GM19351 (cell line): ENCODE measurements around the gene PYCARD.
"Not testable (repeated sequence)": the region's sequence is repeated elsewhere in the genome, so short reads cannot be mapped to it uniquely, and the experiment has no call there.

Experiments
- ATAC-seq: cut with Tn5 transposase; IDR thresholded peaks from one replicate; pipeline ENCODE4 v1.9.1; 2021; ENCODE audit warnings: mild to moderate bottlenecking, moderate library complexity; ENCODE audit not compliant: unreplicated experiment

Gene PYCARD

GRCh38 chr16:31191697-31192428 is 10.7 kb downstream of the PYCARD start:
- ATAC-seq: no peak

DNA sequence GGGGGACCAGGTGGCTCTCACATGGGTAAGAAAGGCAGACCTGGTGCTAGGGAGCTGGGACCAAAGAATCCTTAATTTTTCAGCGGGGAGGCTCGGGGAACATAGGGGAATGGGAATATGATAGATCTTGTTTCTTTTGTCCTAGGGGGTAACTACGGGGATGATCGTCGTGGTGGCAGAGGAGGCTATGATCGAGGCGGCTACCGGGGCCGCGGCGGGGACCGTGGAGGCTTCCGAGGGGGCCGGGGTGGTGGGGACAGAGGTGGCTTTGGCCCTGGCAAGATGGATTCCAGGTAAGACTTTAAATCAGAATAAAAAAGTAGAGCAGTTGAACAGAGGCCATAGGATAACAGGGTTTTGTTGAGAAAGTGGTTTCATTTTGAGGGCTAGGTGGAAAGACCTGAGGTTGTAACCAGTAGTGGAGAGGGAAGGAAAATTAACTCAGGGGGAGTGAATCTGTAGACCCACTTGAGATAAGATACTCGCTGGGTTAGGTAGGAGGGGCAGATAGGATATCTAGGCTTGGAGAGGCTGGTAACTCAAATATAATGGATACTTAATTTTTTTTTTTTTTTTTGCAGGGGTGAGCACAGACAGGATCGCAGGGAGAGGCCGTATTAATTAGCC is 11.6 kb downstream of the PYCARD start:
- no peak for ATAC-seq

DNA sequence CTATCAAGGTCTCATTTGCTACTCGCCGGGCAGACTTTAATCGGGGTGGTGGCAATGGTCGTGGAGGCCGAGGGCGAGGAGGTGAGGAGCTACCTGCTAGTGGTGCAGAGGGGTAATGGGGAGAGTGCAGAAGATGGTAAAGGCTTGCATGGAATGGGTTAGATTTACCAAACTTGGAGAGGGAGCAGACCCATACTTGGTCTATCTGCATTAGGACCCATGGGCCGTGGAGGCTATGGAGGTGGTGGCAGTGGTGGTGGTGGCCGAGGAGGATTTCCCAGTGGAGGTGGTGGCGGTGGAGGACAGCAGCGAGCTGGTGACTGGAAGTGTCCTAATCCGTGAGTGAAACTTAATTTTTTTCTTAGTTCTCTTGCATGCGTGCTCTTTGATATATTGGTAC is 12.5 kb downstream of the PYCARD start:
- ATAC-seq: no peak

- no peak for ATAC-seq
Observed at GRCh38 chr16:31189412-31189778, 13.2 kb downstream of the PYCARD start.

DNA sequence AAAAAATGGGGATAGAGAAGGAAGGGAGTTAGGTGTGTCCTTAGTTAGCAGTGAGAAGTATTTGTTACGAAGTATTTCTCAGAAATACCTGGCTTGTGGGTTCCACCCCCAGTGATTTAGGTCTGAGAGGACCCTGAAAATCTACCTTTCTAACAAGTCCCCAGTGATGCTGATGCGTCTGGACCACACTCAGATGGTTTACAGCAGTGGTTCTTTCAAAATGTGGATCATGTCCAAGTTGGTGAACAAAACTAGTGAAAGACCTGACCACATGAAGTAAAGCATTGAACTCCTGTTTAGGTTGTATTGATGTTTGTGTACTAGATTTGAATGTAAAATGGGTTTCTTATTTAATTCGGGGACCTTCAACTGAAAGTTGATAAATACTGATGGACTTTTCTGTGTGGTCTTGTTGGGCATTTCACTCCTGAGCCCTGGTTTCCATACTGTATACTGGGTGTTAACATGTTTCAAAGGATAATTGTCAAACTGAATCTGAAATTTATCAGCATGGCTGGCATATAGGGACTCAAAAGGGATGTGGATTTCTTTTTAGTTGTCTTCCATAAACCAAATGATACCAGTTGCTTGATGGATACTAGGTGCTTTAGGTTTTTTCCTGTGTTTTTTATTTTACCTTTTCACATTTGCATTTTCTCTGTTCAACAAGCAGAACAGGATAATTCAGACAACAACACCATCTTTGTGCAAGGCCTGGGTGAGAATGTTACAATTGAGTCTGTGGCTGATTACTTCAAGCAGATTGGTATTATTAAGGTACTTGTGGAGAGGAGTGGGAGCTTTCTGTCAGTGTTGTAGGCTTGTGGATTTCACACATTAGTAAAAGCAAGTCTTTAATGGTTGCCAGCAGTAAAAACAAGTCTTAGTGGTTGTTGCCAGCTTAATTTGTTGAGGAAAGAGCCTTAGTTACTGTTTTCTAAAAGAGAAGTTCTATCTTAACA is 13.8 kb downstream of the PYCARD start:
- ATAC-seq: no peak

- no peak for ATAC-seq
Observed at GRCh38 chr16:31187808-31188189, 14.8 kb downstream of the PYCARD start.

- ATAC-seq: no peak
Observed at GRCh38 chr16:31186930-31187807, 15.4 kb downstream of the PYCARD start.

- no peak for ATAC-seq
Observed at GRCh38 chr16:31186176-31186575, 16.4 kb downstream of the PYCARD start.

DNA sequence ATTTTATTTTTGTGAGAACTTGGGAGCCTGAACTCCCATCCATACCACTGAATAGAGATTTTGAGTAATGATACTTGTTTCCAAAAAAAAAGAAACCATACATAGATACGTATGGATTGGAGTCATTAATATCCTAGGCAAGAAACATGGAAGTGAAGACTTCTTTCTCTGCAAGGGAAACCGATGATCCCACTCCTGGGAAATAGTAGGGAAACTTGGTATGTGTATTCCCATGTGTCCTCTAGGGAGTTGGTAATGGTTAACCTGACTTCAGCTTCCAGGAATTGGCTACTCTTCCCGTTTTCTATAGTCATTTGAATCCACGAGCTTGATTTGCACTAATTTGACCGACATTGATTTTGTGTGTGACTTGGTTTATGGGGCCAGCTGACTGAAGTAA is 17.2 kb downstream of the PYCARD start:
- ATAC-seq: no peak

- no peak for ATAC-seq
Observed at GRCh38 chr16:31184888-31185287, 17.7 kb downstream of the PYCARD start.

DNA sequence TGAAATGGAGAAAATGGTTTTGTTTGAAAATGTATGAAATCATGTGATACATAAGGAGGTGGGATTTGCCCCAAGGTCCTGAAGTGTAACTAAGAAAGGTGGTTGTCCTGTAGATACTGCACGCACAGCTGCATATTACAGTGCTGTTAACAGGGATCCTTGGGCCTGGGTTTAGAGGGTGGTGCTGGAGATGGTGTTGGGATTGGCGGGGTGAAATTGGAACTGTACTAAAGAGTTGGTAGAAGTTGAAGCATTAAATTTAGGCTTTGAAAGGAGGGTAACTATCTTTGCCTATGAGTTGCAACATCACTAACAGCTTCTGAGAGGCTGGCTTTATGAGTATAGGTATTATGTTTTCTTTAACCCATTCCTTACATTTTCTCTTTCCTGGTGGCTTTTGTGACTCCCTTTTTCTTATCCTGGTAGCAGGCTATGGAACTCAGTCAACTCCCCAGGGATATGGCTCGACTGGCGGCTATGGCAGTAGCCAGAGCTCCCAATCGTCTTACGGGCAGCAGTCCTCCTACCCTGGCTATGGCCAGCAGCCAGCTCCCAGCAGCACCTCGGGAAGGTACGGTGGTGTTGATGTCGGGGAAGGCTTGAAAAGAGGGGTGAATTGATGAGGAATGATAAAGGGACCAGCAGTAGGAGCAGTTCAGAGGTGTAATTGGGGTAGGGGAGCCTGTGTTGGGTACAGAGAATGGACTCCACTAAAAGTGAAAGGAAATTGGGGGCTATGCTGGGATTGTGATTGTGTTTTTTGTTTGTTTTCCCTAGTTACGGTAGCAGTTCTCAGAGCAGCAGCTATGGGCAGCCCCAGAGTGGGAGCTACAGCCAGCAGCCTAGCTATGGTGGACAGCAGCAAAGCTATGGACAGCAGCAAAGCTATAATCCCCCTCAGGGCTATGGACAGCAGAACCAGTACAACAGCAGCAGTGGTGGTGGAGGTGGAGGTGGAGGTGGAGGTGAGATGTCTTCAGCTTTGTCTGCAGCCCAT is 18.8 kb downstream of the PYCARD start:
- ATAC-seq: no peak

DNA sequence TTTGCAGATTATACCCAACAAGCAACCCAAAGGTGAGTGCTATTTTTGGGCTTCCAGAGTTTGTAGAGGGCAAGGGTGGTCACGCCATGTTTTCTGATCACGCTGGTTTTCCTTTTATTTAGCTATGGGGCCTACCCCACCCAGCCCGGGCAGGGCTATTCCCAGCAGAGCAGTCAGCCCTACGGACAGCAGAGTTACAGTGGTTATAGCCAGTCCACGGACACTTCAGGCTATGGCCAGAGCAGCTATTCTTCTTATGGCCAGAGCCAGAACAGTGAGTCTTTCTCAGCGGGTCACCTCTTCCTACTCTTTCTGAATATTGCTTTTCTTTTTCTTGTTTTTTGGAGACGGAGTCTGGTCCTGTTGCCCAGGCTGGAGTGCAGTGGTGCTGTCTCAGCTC is 20.2 kb downstream of the PYCARD start:
- ATAC-seq: no peak

DNA sequence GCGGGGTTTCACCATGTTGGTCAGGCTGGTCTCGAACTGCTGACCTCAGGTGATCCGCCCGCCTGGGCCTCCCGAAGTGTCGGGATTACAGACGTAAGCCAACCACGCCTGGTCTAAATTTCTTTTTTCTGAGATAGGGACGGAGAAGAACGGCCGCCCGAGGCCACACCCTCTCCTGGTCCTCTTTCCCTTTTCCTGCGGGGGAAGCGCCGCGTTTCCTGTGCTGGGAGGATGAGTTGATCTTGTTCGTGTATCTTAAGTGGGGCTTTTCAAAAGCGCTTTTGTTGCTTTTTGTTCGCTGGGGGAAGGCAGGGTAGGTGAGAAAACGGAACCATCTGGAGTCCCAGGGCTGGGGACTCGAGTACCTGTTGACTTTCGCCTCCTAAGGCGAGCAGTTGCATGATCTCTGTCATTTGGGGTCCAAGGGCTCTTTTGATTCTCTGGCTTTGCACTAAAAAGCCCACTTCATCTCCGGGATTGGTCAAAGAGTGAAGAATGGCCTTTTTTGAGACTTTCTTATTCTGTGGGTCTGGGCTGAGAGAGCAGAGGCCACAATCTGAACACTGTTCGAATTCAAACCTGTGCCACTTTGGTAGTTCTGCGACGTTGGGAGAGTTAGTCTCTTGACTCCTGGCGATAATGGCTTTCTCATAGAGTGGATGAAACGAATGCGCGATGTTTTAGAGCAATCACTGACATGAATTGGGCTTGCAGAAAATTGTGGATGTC is 21.3 kb downstream of the PYCARD start:
- no peak for ATAC-seq

DNA sequence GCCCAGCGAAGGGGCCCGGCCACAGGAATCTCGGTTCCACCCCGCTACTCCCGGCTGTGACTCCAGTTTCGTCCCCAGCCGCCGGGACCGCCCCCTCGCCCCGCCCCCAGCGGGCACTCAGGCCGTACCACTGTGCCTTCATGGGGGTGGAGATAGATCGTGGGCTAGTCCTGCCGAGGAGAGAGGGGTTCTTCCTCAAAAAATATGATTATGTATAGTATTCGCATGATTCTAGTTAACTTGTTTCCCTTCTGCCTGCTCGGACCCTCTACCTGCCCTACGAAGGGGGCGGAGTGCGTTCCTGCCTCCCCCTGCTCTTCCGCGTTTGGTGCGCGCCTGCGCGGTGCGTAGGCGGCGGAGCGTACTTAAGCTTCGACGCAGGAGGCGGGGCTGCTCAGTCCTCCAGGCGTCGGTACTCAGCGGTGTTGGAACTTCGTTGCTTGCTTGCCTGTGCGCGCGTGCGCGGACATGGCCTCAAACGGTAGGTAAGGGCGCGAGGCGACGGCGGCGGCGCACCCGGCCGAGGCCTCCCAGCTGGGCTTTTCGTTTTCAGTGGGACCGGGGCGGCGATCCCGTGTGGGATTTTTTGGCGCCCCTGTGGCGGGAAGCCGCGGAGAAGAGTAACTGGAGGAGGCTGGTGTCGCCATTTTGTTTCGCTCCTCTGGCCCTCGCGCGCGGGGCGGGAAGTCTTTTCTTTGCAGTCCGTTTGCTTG is 22.7 kb downstream of the PYCARD start, which contains the start of gene FUS:
Gene FUS, plus strand, starts transcription at position 393 of the 713 bp plus-strand sequence. Its CDS starts 76 bp downstream, at position 469.
- peak; percentile 43 for ATAC-seq

DNA sequence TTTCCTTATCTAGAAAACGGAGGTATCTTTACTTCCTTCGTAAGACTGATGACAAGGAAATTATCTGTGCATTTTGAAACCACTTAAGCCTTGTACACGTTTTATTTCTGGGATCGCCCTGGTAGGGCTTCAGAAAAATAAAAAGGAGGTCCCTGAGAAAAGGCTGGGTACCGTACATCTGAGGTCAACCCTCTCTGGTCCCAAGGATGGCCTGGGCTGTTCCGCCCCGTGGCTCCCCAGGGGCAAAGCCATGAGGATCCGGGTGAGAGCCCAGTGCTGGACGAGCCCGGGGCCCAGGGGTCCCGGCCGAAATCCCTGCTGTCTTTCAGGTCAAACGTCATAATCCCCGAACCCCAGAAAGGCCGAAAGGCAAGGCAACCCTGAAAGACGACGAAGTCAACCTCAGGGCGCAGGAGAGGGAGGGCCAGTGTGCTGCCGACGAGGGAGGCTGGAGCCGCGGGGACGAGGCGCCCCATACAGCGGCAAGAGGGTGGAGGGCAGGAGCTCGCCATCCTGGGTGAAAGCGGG is 23.3 kb downstream of the PYCARD start:
- ATAC-seq: peak; percentile 4

- no peak for ATAC-seq
Observed at GRCh38 chr16:31177136-31177535, 25.4 kb downstream of the PYCARD start.

GRCh38 chr16:31170048-31170447 is 32.5 kb downstream of the PYCARD start:
- ATAC-seq: not testable (repeated sequence)

DNA sequence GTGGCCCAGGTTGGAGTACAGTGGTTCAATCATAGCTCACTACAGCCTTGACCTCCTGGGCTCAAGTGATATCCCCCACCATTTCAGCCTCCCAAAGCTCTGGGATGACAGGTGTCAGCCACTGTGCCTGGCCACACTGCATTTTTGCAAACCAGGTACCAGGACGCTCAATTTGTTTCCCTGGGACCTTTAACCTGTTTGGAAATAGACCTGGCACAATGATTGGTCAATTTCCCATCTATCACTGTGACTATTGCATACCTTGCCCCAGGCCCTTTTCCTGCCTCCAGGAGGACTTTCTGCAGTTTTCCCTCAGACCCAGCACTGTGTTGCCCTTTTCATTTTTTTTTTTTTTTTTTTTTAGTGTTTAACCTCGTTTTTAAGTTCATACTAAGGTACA is 33.7 kb downstream of the PYCARD start:
- no peak for ATAC-seq
